ENCODE data around the gene FRMD3. TPM values are rescaled to one million over a fixed set of nuclear protein-coding genes. Genes with fewer than 3 reads are reported as not detected.

Gene FRMD3
- total RNA-seq, 1 experiment from 2014 or later = 0.55 TPM

DNA sequence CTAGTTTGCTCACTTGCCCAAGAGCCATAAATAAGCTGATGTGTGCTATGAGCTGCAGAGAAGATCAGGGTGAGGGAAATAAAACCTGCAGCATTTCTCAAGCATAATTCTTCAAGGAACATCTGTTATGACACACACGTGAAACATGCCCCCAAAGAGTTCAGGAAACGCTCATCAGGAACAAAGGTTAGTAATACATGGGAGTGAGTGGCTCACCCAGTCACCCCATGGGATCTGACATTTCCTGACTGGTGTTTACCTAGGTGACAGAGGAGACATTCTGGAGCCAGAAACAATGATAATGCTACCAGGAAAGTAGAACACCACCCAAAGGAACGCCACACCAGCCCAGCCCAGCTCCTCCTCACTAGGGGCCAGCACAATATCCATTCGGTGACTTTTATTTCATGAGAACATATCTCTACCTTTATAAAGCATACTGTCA lies 66.0 kb downstream of the FRMD3 start:
- WGBS (ENCODE audit: extremely low coverage, insufficient read length, low lambda C conversion rate) = no CpG with 5 or more reads among the region's 4 CpGs
- H3K27ac Mint-ChIP-seq = no peak overlapping the region; a peak in 1 of 7 replicates
- H3K18ac ChIP-seq (ENCODE audit: insufficient read length, low read depth, low read length) = no peak overlapping the region

More for the DNA sequence above, 66.0 kb downstream of the FRMD3 start:
- H3T11ph ChIP-seq (ENCODE audit: low read length) = no peak overlapping the region
- no peak overlapping the region for H4K91ac ChIP-seq (ENCODE audit: insufficient read length, low read depth, low read length)
- Mint-ChIP-seq H3K27me3 (ENCODE audit: low read depth) (no peaks in the 10 kb centered on the region; the same call in 1 of the 2 replicates), H3K4me1 (peaks cover 23 to 24% of the 10 kb centered on the region in 2 experiments), H3K36me3 (ENCODE audit: insufficient read depth in 1 of 3, low read depth in 3 of 3) (peaks cover 0 to 4% (median 0%) of the 10 kb centered on the region in 3 experiments; a peak in 3 of 7 replicates), H3K4me3 (no peak overlapping the region), H3K9me3 (peaks cover 4 to 5% of the 10 kb centered on the region in 2 experiments; a peak in 4 of 5 replicates)
- H3K4ac ChIP-seq (ENCODE audit: low read depth, low read length) = no peak overlapping the region
- no peak overlapping the region for H2BK20ac ChIP-seq (ENCODE audit: low read depth, low read length, poor library complexity, severe bottlenecking)
- no peak overlapping the region for H3K23ac ChIP-seq (ENCODE audit: insufficient read length, low read depth, low read length)
- TF ChIP-seq CTCF (conservative IDR thresholded peaks at IDR 0.05) = no peak
- H2AFZ ChIP-seq (ENCODE audit: low read length) = no peak overlapping the region
- no peak overlapping the region for H2BK5ac ChIP-seq (ENCODE audit: insufficient read length, low read length)
- no peaks in the 10 kb centered on the region for H3K23me2 ChIP-seq (ENCODE audit: insufficient read length, low read depth, low read length, poor library complexity, severe bottlenecking)
- no peak overlapping the region for H4K8ac ChIP-seq (replicated peaks; ENCODE audit: insufficient read length, low read depth, low read length)
- no peak overlapping the region for H3K14ac ChIP-seq (ENCODE audit: insufficient read depth, low read length)
- H3K27me3 ChIP-seq (ENCODE audit: insufficient read depth, low read length) = no peaks in the 10 kb centered on the region
- H3K4me2 ChIP-seq (ENCODE audit: insufficient read depth, insufficient read length, low read length) = no peak overlapping the region
- no peak for DNase-seq
- no peak overlapping the region for H2BK12ac ChIP-seq (ENCODE audit: insufficient read length, low read depth, low read length)
- H2BK15ac ChIP-seq (ENCODE audit: low read depth, low read length) = no peak overlapping the region
- no peaks in the 10 kb centered on the region for H3K9me3 ChIP-seq (ENCODE audit: control insufficient read depth, low read depth, low read length)
- no peak overlapping the region for H2BK120ac ChIP-seq (ENCODE audit: low read depth, low read length, poor library complexity, severe bottlenecking)
- H3K9ac ChIP-seq (ENCODE audit: extremely low read depth, insufficient read length, low read length) = no peak overlapping the region
- no peaks in the 10 kb centered on the region for H3K79me1 ChIP-seq (ENCODE audit: insufficient read depth, low read depth, low read length, poor library complexity, severe bottlenecking)
- no peak overlapping the region for H3K56ac ChIP-seq (ENCODE audit: insufficient read length, low read depth, low read length)
- H3K79me2 ChIP-seq (ENCODE audit: insufficient read depth, low read length) = no peaks in the 10 kb centered on the region
- peaks cover 2% of the 10 kb centered on the region; the same call in 1 of the 2 replicates for H3K4me1 ChIP-seq (ENCODE audit: insufficient read depth, low read length)
- no peak overlapping the region for H3K27ac ChIP-seq (ENCODE audit: insufficient read length, low read depth, low read length)
- no peaks in the 10 kb centered on the region for H4K20me1 ChIP-seq (ENCODE audit: control insufficient read depth, insufficient read depth, insufficient read length)
- H2AK5ac ChIP-seq (ENCODE audit: insufficient read length, low read length) = no peak overlapping the region
- H4K5ac ChIP-seq (ENCODE audit: insufficient read length, low read depth, low read length) = no peak overlapping the region

All from H9 (cell line).